Activated CD8-positive, alpha-beta T cell treated with anti-CD3 and anti-CD28 coated beads, Interleukin-2, amount 10 ng/mL, durations not matched to agents 7 days and 5 days (primary cell): ENCODE data around the gene KRT20. TPM values are rescaled to one million over a fixed set of nuclear protein-coding genes. Genes with fewer than 3 reads are reported as not detected.

Experiments used
- ATAC-seq: fragments of 150-1000 bp; cut with Tn5 transposase; one replicate; pipeline ENCODE4 v1.10.0; 2021; ENCODE audit warnings: moderate library complexity
- CTCF ChIA-PET: fragments of 350-600 bp; sonication (Branson Sonifier 250); formaldehyde crosslinking; loops from one replicate; lab custom pipeline; 2021; ENCODE audit warnings: antibody characterized with exemption; lab: Charles Lee
- POLR2A ChIA-PET: fragments of 350-600 bp; sonication (Branson Sonifier 250); formaldehyde crosslinking; loops from one replicate; lab custom pipeline; 2021; ENCODE audit warnings: antibody characterized with exemption; lab: Charles Lee
- DNase-seq: peaks from one replicate; pipeline ENCODE4 v3.0.0-alpha.2; 2020
- H3K27ac Mint-ChIP-seq: one replicate; pipeline ENCODE4 v1.8.0; 2021; ENCODE audit warnings: mild to moderate bottlenecking, mixed read lengths
- H3K27me3 Mint-ChIP-seq: one replicate; pipeline ENCODE4 v1.8.0; 2021; ENCODE audit warnings: low read depth, mixed read lengths
- H3K36me3 Mint-ChIP-seq: one replicate; pipeline ENCODE4 v1.8.0; 2021; ENCODE audit warnings: low read depth, mixed read lengths
- H3K4me1 Mint-ChIP-seq: one replicate; pipeline ENCODE4 v1.8.0; 2021; ENCODE audit warnings: low read depth, mixed read lengths
- H3K4me3 Mint-ChIP-seq: one replicate; pipeline ENCODE4 v1.8.0; 2021; ENCODE audit warnings: mild to moderate bottlenecking, mixed read lengths
- H3K9me3 Mint-ChIP-seq: one replicate; pipeline ENCODE4 v1.8.0; 2022; ENCODE audit warnings: mixed read lengths; ENCODE audit not compliant: insufficient read depth
- total RNA-seq, 2 experiments: library from RNA; stranded (reverse); gene quantifications; one replicate each; pipeline ENCODE4 v1.2.3, GENCODE V29; 2021

Gene KRT20
- total RNA-seq, 2 experiments from 2014 or later = not detected

DNA sequence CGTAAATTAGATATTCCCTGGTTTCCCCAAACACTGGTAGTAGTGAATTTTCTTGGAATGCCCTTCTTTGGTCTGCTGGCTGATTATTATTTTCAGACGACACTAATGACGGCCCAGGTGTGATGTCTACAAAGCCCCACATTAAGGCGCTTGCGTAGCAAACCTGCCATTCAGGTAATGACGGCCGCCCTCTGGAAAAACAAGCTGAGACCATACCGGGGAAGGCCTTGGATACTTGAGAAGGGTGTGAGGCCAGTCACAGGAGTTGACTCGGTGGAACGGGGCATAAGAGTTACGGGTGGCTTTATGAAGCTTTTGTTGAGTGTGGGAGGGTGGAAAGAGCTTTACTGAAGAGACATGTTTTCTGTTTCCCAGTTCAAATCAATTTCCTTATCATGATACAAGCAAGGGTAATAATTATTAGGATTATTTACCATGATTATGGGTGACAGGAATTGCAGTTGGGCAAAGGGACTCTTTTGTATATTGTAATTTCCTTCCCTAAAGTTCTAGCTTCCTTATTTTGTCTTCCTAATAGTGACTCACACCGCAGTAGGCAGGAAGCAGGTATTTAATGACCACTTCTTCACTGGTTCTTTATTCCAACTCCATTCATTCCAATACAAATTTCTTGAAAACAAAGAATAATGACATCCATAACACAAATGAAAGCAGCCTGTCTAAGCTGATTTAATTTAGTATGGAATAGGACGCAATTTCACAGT is 27.6 kb upstream of the KRT20 start:
- no peak overlapping the region for H3K4me3 Mint-ChIP-seq
- DNase-seq (no peak), ATAC-seq (no peak)
- H3K9me3 Mint-ChIP-seq = no peaks in the 10 kb centered on the region
- ChIA-PET CTCF (interaction anchor here (1.0 to 2.0 kb wide), 3 partner anchors 410 to 753 kb away, joined by 3 to 6 read pairs (median 4); no protein-coding TSS in a partner anchor), POLR2A (no interaction called here)
- H3K27me3 Mint-ChIP-seq = peaks cover 11% of the 10 kb centered on the region
- no peaks in the 10 kb centered on the region for H3K36me3 Mint-ChIP-seq
- H3K27ac Mint-ChIP-seq = no peak overlapping the region
- no peaks in the 10 kb centered on the region for H3K4me1 Mint-ChIP-seq

DNA sequence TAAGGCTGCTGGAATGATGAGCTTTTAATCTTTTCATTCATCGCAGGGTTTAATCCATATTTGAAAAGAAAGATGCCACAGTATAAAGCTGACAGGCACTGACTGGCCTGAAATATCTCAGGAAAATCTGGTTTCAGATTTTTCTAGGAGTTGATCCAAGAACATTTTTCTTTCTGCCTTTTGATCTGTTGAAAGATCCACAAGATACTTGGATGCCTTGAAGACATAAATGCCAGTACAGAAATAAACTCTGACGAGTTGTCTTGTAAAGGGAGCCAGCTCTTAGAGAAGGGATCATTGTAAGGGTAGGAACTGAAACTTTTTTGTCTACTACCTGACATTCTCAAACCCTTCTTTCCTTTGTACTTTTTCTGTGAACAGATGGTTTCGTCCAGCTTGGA is 25.4 kb upstream of the KRT20 start:
- ChIA-PET POLR2A (no interaction called here), CTCF (interaction anchor here (0.9 to 5.5 kb wide), 9 partner anchors 26 to 752 kb away, joined by 3 to 28 read pairs (median 3); no protein-coding TSS in a partner anchor)
- H3K27me3 Mint-ChIP-seq = peaks cover 21% of the 10 kb centered on the region
- no peak for DNase-seq
- no peak overlapping the region for H3K27ac Mint-ChIP-seq
- no peaks in the 10 kb centered on the region for H3K36me3 Mint-ChIP-seq
- H3K9me3 Mint-ChIP-seq = no peaks in the 10 kb centered on the region
- no peak overlapping the region for H3K4me3 Mint-ChIP-seq
- ATAC-seq = no peak
- H3K4me1 Mint-ChIP-seq = no peaks in the 10 kb centered on the region

DNA sequence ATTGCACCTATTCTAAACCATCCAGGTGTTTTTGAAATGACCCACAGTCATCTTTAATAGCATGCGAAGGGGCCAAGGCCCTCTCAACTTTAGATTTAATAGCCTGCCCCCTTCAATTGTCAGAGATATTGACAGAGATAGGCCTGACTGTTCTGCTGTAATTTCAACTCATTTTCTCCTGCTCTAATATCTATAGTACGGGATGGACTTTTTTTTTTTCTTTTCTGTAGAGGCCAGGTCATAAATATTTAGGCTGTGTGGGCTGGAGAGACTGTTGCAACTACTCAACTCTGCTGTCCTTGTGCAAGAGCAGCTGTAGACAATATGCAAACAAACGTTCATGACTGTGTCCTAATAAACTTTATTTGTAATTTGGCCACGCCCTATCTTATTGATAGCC is 24.7 kb upstream of the KRT20 start:
- ATAC-seq (no peak), DNase-seq (no peak)
- H3K27ac Mint-ChIP-seq = no peak overlapping the region
- ChIA-PET POLR2A (no interaction called here), CTCF (interaction anchor here (0.6 to 5.5 kb wide), 9 partner anchors 13 to 753 kb away, joined by 3 to 28 read pairs (median 4); no protein-coding TSS in a partner anchor)
- H3K27me3 Mint-ChIP-seq = peaks cover 21% of the 10 kb centered on the region
- H3K4me3 Mint-ChIP-seq = no peak overlapping the region
- H3K9me3 Mint-ChIP-seq = no peaks in the 10 kb centered on the region
- no peaks in the 10 kb centered on the region for H3K4me1 Mint-ChIP-seq
- H3K36me3 Mint-ChIP-seq = no peaks in the 10 kb centered on the region

DNA sequence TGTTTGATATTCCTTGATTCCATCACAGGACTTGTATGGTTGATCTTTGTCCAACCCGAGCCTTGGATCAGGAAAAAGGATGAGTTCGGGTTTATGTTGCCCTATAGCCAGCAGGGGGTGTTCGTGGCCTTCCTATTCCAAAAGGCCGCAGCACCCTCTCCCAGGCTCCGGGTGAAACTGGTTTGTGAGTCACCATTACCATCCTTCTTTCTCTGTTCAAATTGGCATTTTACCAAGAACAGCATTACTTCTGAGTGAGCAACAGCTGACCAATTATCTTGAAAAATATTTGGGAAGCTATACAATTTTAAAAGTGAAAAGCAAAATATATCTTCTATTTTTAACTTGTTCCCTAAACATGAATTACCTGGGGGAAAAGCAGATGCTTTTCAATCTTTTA is 24.3 kb upstream of the KRT20 start:
- DNase-seq (peak; percentile 71), ATAC-seq (peak; percentile 82)
- peaks cover 24% of the 10 kb centered on the region for H3K27me3 Mint-ChIP-seq
- CTCF ChIA-PET = interaction anchor here (0.6 to 5.5 kb wide), 7 partner anchors 13 to 739 kb away, joined by 3 to 28 read pairs (median 4); no protein-coding TSS in a partner anchor
- H3K4me3 Mint-ChIP-seq = no peak overlapping the region
- no peak overlapping the region for H3K27ac Mint-ChIP-seq
- H3K4me1 Mint-ChIP-seq = no peaks in the 10 kb centered on the region
- no peaks in the 10 kb centered on the region for H3K9me3 Mint-ChIP-seq
- POLR2A ChIA-PET = no interaction called here
- H3K36me3 Mint-ChIP-seq = no peaks in the 10 kb centered on the region

DNA sequence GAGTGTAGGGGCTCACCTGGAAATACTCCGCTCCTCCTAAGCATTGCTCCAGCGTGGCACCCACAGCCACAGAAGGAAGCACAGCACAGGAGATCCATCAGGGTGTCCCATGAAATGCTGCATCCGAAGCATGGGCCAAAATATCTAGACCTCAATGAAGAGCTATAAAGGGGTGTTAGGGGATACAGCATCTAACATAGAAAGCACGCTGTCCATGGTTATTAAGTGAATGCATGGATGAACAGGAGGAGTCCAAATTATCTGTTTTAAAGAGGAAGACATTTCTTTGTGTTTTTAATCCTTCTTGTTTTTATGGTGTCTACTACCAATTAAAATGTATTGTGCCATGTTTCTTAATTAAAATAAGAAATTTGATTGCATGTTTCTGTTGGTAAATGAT is 21.6 kb upstream of the KRT20 start:
- ChIA-PET CTCF (interaction anchor here (1.3 to 5.5 kb wide), 2 partner anchors 643 to 742 kb away, joined by 3 to 28 read pairs; no protein-coding TSS in a partner anchor), POLR2A (no interaction called here)
- no peak for ATAC-seq
- Mint-ChIP-seq H3K9me3 (no peaks in the 10 kb centered on the region), H3K4me1 (peaks cover 2% of the 10 kb centered on the region), H3K4me3 (no peak overlapping the region), H3K27ac (no peak overlapping the region), H3K36me3 (no peaks in the 10 kb centered on the region), H3K27me3 (peaks cover 24% of the 10 kb centered on the region)
- no peak for DNase-seq

DNA sequence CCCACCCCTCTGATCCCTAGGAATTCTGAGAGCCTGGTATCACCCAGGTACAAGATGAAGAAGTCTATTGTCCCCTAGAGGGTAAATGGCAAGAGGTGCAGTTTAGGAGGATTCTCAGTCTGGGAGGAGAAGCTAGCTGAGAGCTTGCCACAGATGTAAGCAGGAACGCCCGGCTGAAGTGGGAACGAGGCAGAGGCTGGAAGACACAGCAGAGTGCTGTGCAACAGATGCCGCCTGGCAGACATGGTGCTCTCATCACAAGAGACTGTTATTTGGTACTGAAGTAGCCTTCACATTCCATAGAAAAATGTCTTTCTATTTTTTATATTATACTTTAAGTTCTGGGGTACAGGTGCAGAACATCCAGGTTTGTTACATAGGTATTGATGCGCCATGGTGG is 20.3 kb upstream of the KRT20 start:
- H3K27me3 Mint-ChIP-seq = peaks cover 29% of the 10 kb centered on the region

DNA sequence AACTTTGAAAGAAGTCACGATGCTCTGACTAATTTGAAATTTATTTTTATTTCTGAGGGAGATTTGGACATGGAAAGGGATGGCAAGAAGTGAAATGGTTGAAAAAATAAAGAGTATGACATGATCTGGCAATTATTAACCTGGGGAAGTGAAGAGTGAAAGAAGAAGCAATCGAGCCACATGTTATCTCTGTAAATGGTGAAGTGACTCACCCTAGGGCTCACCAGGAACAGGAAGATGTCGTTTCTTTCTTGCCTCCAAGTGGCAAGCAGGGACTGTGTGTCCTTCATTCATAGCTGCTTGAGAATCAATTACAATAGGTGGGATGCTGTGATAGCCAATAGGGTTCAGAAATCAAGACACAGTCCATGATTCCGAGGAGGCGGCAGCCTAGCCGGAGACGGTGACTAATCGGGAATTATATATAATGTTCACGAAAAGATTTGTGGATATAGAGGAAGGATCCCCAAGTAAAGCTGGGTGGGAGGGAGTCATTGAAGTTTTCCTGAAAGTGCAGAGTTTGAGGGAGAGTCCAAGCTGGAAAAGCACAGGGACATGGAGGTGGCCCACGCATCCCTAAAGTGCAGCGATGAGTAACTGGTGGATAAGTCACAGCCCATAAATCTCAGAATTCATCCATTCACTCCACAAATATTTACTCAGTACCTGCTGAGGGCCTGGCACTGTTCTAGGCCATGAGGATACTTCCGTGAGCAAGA is 18.2 kb upstream of the KRT20 start:
- Mint-ChIP-seq H3K4me3 (no peak overlapping the region), H3K36me3 (no peaks in the 10 kb centered on the region), H3K27ac (no peak overlapping the region), H3K9me3 (no peaks in the 10 kb centered on the region), H3K27me3 (peaks cover 26% of the 10 kb centered on the region), H3K4me1 (peaks cover 2% of the 10 kb centered on the region)
- ATAC-seq (no peak), DNase-seq (no peak)
- CTCF ChIA-PET = interaction anchor here (0.8 to 1.0 kb wide), 2 partner anchors 646 to 760 kb away, joined by 3 to 5 read pairs; no protein-coding TSS in a partner anchor
- POLR2A ChIA-PET = no interaction called here

More for the DNA sequence above, 20.3 kb upstream of the KRT20 start:
- Mint-ChIP-seq H3K36me3 (no peaks in the 10 kb centered on the region), H3K9me3 (no peaks in the 10 kb centered on the region), H3K4me3 (no peak overlapping the region), H3K27ac (no peak overlapping the region), H3K4me1 (peaks cover 2% of the 10 kb centered on the region)
- CTCF ChIA-PET = interaction anchor here (1.0 kb wide), 1 partner anchor 498 kb away, joined by 4 read pairs; no protein-coding TSS in a partner anchor
- ATAC-seq (no peak), DNase-seq (no peak)
- POLR2A ChIA-PET = no interaction called here

DNA sequence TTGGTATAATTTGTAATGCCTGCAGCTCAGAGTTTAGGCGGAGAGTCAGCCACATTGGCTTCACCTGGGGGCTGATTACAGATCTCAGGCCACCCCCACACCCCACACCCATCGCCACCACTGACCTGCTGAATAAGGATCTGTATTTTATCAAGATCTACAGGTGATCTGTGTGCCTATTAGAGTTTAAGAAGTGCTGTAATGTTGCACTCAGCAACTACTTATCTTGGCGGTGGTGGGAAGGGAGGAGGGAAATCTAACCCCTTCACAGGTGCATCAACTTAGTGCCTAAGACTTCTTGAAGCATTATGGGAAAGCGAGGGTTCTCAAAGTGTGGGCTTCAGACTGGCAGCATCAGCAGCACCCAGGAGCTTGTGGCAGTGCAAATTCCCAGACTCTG is 17.5 kb upstream of the KRT20 start:
- POLR2A ChIA-PET = interaction anchor here (0.6 kb wide), 1 partner anchor 438 kb away, joined by 4 read pairs; no protein-coding TSS in a partner anchor
- H3K9me3 Mint-ChIP-seq = no peaks in the 10 kb centered on the region
- no peak for DNase-seq
- no peak overlapping the region for H3K4me3 Mint-ChIP-seq
- ATAC-seq = no peak
- H3K4me1 Mint-ChIP-seq = peaks cover 2% of the 10 kb centered on the region
- H3K27me3 Mint-ChIP-seq = peaks cover 23% of the 10 kb centered on the region
- H3K27ac Mint-ChIP-seq = no peak overlapping the region
- H3K36me3 Mint-ChIP-seq = no peaks in the 10 kb centered on the region
- CTCF ChIA-PET = interaction anchor here (1.0 to 2.0 kb wide), 5 partner anchors 99 to 760 kb away, joined by 3 to 7 read pairs (median 5); no protein-coding TSS in a partner anchor

DNA sequence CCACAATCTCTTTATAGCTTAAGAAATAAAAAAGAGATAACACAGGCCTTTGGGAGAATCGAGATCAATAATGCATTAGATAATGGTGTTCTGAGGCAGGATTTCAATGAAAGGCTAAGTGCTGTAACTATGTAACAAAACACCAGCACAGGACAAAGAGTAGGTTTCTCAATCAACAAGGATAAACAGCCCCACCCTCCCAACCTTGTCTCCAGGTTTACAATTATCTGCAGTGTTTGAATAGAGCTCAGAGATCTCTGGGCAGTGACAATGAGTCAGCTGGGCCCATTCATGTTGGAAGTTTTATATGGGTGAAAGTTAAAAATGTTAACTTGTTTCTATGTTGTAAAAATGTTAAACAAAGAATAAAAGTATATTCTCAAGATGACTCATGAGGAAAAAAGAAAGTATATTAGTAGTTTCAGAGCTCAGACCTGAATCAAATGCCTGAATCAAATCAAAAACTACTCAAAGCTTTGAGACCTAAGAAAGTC is 17.0 kb upstream of the KRT20 start:
- CTCF ChIA-PET = interaction anchor here (1.0 to 2.0 kb wide), 5 partner anchors 98 to 761 kb away, joined by 3 to 7 read pairs (median 5); no protein-coding TSS in a partner anchor
- POLR2A ChIA-PET = interaction anchor here (0.6 kb wide), 1 partner anchor 438 kb away, joined by 4 read pairs; no protein-coding TSS in a partner anchor
- H3K27me3 Mint-ChIP-seq = peaks cover 23% of the 10 kb centered on the region
- H3K27ac Mint-ChIP-seq = no peak overlapping the region
- no peak overlapping the region for H3K4me3 Mint-ChIP-seq
- ATAC-seq (no peak), DNase-seq (no peak)
- peaks cover 2% of the 10 kb centered on the region for H3K4me1 Mint-ChIP-seq
- no peaks in the 10 kb centered on the region for H3K9me3 Mint-ChIP-seq
- no peaks in the 10 kb centered on the region for H3K36me3 Mint-ChIP-seq

DNA sequence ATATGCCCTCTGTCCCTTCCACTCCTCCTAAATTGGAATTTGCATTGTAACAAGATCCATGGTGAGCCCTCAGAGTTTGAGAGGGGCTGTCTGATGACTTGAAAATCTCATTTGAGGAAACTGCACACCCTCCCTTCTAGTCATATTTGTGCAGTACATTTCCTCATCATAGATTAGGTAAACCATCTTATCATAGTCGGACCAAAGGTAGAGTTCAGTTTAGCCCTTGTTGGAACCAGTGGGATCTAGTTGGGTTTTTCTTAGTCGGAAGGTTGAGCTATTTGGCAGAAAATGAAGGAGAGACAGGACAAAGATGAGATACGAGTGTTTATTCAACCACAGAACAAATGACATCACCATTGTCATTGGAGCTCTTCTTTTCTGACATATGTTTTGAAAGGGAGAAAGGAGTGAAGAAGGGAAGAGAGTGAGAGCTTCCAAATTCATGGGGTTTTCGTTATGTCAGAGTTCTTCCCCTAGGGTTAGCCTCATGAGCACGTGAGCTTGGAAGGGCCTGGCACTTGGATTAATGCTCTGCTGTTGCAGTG is 15.8 kb upstream of the KRT20 start:
- ATAC-seq (no peak), DNase-seq (no peak)
- POLR2A ChIA-PET = no interaction called here
- CTCF ChIA-PET = interaction anchor here (1.4 to 2.0 kb wide), 2 partner anchors 748 to 762 kb away, joined by 3 to 7 read pairs; no protein-coding TSS in a partner anchor
- Mint-ChIP-seq H3K4me1 (peaks cover 2% of the 10 kb centered on the region), H3K27ac (no peak overlapping the region), H3K4me3 (no peak overlapping the region), H3K9me3 (no peaks in the 10 kb centered on the region), H3K27me3 (peaks cover 16% of the 10 kb centered on the region), H3K36me3 (no peaks in the 10 kb centered on the region)

DNA sequence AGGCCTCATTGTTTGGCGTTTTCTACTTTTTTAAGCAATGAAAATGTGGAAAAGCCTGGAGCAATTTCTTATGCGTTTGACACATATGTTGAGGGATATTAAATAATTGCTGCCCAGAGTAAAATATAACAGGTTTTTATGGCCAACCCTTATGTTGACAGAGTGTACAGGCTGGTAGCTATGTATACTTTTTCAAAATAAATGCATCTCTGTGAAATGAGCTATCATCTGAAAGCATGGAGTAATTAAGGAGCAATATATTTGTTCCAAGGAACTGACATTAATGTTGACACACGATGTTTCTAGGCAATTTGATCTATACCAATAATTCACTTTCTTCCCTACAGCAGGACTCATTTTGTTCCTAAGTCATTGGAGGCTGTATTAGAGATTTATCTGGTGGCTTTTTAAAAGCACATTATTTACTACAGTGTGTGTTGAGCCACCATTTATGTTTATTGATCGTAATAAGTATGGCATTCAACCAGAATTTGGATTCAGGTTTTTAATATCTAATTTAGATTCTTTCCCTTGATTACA is 11.9 kb upstream of the KRT20 start:
- DNase-seq (no peak), ATAC-seq (no peak)
- CTCF ChIA-PET = interaction anchor here (0.6 to 2.4 kb wide), 3 partner anchors 12 to 769 kb away, joined by 3 to 7 read pairs (median 3); no protein-coding TSS in a partner anchor
- Mint-ChIP-seq H3K4me1 (peaks cover 4% of the 10 kb centered on the region), H3K27me3 (peaks cover 24% of the 10 kb centered on the region), H3K9me3 (no peaks in the 10 kb centered on the region), H3K4me3 (no peak overlapping the region), H3K27ac (no peak overlapping the region), H3K36me3 (no peaks in the 10 kb centered on the region)
- POLR2A ChIA-PET = no interaction called here
